ENCODE data around the gene IZUMO1R.
"Not testable (repeated sequence)": the region's sequence is repeated elsewhere in the genome, so short reads cannot be mapped to it uniquely, and the experiment has no call there.

The IZUMO1R gene

GRCh38 chr11:94342250-94342649 is 37.9 kb downstream of the IZUMO1R start:
- no peak for TF ChIP-seq GATA1 (IDR thresholded peaks at IDR 0.05; ENCODE audit: low read depth, low read length)
- TF ChIP-seq POLR2A (IDR thresholded peaks at IDR 0.05; ENCODE audit: low read length): no peak
- no peak for DNase-seq

DNA sequence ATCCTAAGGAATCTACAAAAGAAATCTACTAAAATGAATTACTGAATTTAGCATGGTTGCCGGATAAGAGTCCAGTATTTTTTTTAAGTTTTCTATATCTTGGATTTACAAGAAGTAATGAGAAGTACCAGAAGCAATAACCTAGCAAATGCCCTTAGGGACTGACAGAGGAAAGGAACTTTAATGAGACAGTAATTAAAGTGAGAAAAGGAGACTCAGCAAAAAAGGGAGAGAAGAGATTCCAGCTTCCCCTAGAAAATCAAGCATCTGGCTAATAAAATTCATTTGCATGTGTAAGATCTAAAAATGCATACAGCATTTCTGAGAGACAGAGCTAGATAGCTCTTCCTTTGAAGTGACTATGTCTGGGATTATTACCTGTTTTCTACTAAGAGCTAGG is 39.1 kb downstream of the IZUMO1R start:
- TF ChIP-seq POLR2A (IDR thresholded peaks at IDR 0.05; ENCODE audit: low read length): no peak
- no peak for TF ChIP-seq GATA1 (IDR thresholded peaks at IDR 0.05; ENCODE audit: low read depth, low read length)
- no peak for DNase-seq

GRCh38 chr11:94346311-94346710 is 41.9 kb downstream of the IZUMO1R start:
- DNase-seq: not testable (repeated sequence)

GRCh38 chr11:94350850-94351563 is 46.6 kb downstream of the IZUMO1R start:
- not testable (repeated sequence) for DNase-seq

Measured in erythroblast (primary cell).